HG02970 (cell line): ENCODE measurements around the gene ESRRG.
A peak's percentile ranks its signal among the peaks of the same experiment; 100 is the strongest.
"Not testable (repeated sequence)": the region's sequence is repeated elsewhere in the genome, so short reads cannot be mapped to it uniquely, and the experiment has no call there.

Experiments used
- ATAC-seq: cut with Tn5 transposase; IDR thresholded peaks from one replicate; pipeline ENCODE4 v1.9.1; 2021; ENCODE audit warnings: mild to moderate bottlenecking, moderate library complexity, moderate number of reproducible peaks; ENCODE audit not compliant: unreplicated experiment, low FRiP score

Gene ESRRG

DNA sequence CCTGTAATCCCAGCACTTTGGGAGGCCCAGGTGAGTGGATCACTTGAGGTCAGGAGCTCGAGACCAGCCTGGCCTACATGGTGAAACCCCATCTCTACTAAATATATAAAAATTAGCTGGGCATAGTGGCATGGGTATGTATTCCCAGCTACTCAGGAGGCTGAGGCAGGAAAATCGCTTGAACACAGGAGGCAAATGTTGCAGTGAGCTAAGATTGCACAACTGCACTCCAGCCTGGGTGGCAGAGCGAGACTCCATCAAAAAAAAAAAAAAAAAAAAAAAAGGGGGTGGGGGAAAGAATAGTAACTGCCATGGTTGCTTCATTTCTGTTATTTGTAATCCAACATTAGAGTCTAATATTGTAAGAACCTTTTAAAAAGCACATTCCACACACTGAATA, 193.4 kb downstream of the ESRRG start:
- not testable (repeated sequence) for ATAC-seq

DNA sequence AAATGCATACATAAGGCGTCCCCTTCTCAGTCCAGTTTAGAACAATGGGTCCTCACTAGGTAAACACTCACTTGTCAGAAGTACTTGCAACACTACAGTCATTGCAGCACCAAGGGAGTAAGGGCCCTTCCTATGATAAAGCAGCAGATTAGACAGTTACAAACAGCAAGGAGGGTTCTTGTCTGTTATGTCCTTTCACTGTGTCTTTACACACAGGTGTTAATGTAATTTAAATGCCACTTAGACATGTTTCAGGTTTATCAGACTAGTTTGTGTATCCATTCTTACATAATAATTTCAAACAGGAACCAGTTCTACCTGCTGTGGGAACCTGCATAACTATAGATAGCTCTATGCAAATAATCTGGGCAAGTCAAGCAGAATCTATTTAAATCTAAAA, 194.4 kb downstream of the ESRRG start:
- peak; percentile 84 for ATAC-seq

DNA sequence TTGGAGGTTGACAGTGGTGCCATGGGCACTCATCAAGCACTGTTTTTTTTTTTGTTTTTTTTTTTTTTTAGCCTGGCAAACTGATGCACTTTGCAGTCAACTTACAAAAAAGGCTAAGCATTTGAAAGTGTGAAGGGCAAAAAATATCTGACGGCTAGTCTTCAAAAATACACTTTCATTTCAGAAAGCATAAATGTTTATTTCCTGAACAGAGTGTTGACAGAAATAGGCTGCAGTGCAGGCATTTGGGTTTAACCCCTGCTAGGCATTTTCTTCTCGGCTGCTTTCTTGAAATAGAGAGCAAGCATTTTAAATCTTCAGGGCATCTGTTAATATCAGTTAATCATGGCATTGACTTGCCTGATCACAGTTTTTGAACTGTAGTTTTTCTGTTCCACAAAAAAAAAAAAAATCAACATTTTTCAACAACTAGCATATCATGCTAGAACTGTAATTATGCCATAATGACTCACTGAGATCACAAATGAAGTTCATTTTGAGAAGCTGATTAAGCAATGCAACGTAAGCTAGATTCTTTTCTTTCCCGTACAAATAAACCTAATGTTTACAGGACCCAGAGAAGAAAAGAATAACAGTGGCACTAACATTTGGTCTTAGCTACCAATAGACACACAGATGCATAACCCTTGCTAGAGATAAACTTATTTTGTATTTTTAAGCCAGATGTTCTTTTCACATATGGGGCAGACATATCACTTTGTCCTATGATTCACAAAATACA, 199.6 kb downstream of the ESRRG start:
- no peak for ATAC-seq

- ATAC-seq = no peak
Observed at GRCh38 chr1:216523043-216523442, 200.2 kb downstream of the ESRRG start.

- no peak for ATAC-seq
Observed at GRCh38 chr1:216521477-216521876, 201.8 kb downstream of the ESRRG start.

- no peak for ATAC-seq
Observed at GRCh38 chr1:216518844-216519627, 204.2 kb downstream of the ESRRG start.

DNA sequence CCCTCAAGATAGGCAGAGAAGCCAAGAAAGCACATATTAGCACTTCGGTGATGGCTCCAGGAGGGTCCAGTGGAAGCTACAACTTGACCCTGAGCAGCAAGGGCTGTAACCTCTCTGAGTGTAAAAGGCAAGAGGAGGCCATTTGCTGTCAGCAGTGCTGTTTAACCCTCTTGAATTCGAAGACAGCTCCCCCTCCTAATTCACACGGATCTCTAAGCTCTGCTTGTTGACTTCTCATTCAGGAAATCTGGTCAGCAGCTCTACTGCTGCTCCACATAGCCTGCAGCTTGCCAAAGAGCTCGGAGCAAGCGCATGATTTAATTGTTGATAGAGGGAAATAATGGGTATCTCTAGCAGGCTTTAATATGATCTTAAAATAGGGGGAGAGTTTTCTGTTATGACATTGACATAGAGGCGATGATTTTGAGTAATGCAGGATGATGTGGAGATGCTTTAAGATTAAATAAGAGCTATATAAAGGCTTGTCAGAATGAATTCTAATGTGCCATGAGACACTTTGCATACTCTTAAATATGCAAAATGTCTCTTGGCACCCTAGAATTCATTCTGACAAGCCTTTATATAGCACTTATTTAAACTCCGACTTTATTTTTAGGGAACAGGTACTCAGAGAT, 220.6 kb downstream of the ESRRG start:
- ATAC-seq = no peak

DNA sequence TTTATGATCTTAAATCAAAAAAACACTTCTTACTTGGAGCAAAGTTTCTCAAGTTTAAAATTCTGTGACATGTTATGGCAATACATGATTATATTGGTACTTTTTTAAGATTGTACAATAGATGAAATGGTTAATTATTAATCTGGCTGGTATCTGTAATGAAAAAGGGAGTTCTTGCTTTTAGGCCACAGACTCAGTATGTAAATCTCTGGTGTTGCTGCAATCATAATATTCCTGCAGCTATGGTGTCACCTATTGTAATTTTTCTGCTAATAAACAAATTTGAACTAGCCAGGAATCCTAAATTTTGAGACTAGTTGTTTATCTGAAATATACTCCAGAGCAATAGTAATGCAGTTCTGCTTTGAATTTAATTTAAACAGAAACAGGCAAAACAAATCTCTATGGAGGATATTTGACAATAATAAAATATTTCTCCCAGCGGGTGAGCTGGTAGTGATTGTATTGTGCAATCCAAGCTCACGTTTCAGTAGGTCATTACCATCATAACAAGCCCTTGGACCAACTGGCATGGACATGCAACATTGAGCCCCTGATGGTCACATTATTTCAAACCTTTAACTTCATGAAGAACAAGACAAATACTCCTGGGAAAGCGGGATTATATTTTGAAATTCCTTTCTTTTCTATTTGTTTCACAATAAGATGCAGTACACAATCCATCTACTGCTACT, 222.8 kb downstream of the ESRRG start:
- no peak for ATAC-seq

DNA sequence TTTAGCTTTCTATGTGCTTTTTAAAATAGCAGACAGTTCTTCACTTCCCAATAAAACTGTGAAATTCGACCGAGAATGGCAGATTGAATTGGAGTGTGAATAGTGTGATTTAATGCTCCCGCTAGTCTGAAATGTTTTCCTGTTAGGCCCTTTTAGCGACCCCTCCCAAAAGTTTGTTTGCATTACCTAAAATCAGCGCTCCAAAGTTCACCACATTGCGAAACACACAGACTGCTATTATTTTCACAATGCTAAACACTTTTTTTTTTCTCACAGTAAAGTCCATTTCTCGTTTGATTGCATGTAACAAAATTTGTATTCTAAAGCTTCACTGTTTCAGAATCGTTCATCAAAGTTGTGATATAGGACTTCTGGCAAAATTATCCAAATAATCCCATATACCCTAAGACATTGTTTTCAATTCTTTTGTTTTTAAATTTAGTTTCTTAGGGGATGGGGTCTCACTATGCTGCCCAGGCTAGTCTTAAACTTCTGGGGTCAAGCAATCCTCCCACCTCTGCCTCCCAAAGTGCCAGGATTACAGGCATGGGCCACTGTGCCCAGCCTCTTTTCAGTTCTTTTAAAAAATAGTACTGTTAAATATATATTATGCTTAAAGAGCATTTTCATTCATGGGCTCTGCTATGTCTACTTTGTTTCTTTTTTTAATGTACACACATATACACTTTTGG, 223.5 kb downstream of the ESRRG start:
- no peak for ATAC-seq

- no peak for ATAC-seq
Observed at GRCh38 chr1:216498277-216498676, 225.0 kb downstream of the ESRRG start.

DNA sequence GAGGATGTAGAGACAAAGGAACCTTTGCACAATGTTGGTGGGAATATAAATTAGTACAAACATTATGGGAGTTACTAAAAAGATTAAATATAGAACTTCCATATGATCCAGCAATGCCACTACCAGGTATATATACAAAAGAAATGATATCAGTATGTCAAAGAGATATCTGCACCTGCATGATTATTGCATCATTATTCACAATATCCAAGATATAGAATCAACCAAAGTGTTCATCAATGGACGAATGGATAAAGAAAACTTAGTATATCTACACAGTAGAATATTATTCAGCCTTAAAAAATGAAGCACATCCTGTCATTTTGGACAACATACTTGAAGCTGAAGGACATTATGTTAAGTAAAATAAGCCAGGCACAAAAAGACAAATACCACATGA, 238.2 kb downstream of the ESRRG start:
- ATAC-seq = no peak

- ATAC-seq = no peak
Observed at GRCh38 chr1:216483672-216484401, 239.4 kb downstream of the ESRRG start.

DNA sequence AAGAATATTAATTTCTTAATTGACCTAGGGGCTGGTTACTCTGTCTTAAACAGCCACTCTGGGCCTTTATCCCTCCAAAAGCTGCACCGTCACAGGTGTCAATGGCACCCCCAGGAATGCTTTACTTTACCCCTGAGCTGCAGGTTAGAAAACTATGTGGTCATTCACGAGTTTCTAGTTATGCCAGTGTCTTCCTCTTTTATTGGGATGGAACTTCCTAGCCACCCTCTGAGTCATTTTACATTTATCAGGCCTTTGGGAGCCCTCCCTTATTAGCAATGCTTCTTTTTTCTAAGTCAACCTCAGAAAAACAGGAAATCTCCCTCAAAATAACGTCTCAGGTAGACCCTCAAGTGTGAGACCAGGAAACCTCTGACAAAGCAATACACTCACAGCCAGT, 240.6 kb downstream of the ESRRG start:
- ATAC-seq = no peak

DNA sequence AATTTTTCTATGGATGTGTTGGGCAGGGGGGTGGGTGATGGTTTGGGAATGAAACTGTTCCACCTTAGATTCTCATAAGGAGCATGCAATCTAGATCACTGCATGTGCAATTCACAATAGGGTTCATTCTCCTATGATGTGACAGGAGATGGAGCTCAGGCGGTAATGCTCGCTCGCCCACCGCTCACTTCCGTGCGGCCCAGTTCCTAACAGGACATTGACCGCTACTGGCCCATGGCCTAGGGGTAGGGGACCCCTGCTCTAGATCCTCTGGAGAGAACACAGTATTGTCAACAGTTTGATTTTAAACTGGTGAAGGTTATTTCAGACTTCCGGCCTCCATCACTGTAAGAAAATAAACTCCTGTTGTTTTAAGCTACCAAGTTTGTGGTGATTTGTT, 245.0 kb downstream of the ESRRG start:
- no peak for ATAC-seq

DNA sequence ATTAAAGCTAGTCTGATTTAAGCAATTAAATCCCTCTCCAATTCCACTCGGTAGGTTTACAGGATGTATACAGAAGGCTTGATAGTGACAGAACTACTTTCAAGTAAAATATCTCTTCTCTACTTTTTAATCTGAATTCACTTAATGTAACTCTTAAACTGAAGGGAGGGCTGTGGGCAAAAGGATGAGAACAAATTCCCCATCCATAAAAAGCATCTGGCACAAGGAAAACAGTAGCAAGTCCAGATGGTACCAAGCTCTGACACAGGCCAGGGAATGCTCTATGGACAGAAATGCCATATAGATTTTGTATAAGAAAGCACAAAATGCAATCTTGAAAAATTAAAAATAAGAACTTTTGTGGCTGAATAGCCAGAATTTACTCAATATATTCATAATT, 246.9 kb downstream of the ESRRG start:
- no peak for ATAC-seq

- ATAC-seq = no peak
Observed at GRCh38 chr1:216475659-216476276, 247.5 kb downstream of the ESRRG start.

DNA sequence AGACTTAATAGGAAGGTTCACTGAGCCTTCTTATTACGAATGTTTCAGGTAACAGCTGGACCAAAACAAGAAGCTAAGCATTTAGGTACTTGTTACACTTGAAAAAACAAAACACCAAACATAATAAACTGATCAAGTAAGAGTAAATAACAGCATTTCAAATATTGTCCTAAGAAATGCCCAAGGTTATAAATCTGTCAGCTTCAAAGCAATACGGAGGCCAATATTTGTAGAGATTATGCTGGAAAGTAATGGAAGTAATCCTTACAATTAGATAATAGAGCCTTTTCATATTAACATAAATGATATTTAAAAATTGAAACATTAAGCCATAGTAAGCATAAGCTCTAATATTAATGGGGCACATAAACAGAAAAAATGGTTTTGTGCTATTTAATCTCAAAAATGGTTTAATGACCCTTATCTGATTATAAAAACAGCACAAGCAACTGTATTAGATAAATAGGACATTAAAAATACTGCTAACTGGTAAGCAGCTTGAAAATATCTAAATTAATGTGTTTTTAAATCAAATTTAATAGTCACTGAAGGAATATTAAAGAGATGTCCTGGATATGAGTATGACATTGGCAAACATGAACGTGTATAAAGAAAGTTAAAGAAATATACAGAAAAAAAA, 256.9 kb downstream of the ESRRG start:
- no peak for ATAC-seq

- ATAC-seq = no peak
Observed at GRCh38 chr1:216464489-216464888, 258.7 kb downstream of the ESRRG start.
